OCI-M2 (cell line): ENCODE data around the gene FAM118A.
"Not testable (repeated sequence)": the region's sequence is repeated elsewhere in the genome, so short reads cannot be mapped to it uniquely, and the experiment has no call there.

Experiments
- DNase-seq: peaks from one replicate; lab custom pipeline; 2025; ENCODE audit not compliant: unreplicated experiment; lab: John Stamatoyannopoulos, UW

Gene FAM118A

DNA sequence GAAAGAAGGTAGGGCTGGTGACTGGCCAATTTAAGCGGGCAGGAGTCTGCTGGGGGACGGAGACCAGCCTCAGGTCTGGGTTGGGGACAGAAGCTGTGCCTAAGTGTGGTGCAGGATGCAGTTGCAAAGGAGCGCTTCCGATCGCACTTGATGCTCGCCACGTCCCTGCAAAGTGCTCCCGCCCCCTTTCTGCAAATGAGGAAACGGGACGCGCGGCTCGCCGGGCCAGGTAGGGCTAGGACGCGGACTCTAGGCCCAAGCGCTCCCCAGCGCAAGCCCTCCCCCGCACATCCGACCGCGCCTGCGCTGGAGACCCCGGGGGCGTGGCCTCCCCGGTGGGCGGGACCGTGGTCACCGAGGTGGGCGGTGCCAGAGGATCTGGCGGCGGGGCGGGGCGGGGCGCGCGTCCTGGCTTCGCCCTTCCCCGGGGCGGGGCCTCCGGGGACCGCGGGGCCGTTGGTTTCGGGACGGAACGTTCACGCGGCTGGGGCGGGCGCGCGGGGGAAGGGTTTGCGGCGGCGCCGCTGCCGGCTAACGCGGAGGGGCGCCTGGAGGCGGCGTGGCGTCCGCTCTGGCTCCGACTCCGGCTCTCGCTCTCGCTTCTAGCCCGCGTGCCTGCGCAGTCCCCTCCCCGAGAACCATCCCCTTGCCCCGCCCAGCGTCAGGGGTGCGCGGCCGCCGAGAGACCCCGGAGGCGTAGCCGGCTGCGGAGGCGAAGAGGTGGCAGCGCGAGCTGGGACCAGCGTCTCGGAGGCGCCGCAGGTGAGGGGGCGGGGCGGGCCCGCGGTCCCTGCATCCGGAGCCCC, at the start of gene FAM118A:
Gene FAM118A, plus strand, starts transcription at position 513 of the 806 bp plus-strand sequence. CDS start 12,446 bp downstream, outside the sequence.
- no peak for DNase-seq

DNA sequence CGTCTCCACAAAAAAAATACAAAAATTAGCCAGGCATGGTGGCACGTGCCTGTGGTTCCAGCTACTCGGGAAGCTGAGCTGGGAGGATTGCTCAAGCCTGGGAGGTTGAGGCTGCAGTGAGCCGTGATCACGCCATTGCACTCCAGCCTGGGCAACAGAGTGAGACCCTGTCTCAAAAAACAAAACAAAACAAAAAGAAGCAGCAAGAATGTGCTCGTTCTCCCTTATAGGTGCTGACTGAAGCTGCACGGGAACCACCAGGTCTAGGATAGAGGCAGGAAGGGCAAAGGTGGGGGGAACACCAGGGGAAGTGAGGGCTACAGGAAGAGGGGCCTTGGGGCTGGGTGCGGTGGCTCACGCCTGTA, 49.4 kb upstream of the FAM118A start:
- not testable (repeated sequence) for DNase-seq

DNA sequence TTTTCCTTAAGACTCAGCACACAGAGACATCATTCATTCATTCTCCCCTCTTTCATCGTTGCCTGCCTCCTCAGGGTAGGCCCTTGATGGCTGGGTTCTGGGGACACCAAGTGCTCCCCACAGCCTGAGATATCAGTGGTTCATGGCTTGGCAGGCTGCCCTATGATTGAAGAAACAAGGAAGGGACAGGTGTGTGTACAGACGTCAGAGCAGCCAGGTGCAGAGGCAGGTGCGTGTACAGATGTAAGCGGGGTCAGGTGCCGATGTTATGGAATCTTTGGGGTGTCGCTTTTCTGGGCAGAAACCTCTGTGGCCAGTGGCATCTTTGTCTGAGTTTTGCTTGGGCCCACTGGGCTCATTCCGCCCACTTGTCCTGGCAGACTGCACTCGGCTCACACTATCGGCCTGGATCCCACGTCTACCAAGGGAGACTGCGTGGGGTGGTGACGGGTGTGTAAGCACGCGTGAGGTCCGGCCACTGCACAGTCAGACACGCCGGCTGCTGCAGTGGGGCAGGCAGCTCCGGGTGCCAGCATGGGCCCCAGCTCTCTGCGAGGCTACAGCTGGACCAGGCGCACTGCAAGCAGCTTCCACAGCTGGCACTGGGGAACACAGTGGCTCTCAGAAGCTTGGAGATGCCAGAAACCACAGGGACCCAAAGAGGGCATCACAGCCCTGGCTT, 48.2 kb upstream of the FAM118A start:
- DNase-seq, result no peak

DNA sequence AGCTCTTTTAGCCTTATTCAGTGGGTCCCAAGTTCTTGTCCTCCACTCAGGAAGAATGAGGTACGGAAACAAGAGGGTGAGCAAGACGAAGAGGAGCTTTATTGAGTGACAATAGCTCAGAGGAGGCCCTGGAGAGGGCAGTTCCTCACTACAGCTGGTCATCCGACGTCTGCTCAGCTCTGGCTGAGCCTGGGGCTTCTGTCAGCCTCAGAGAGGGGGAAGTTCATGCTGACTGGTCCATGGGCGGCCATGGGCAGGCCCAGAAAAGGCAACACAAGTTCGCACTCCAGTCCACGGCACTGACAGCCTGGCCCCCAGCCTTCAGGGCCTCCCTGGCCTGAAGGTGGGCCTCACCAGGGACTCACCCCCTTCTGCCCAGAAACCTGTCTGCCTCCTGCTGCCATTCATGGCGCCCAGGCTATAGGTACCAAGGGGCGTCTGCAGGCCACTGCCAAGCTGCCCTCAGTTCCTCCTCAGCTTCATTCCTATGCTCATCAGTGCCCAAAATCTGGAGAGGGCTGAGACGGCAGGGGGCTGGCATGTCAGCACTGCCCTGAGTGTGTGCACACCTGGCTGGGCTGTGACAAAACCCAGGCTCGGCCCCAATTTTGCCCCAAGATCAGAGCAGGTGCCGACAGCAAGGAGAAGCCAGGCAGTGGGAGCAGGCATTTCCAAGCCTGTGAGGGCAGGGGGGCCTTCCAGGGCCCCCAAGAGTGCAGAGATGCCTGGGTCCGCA, 47.4 kb upstream of the FAM118A start:
- no peak for DNase-seq

DNA sequence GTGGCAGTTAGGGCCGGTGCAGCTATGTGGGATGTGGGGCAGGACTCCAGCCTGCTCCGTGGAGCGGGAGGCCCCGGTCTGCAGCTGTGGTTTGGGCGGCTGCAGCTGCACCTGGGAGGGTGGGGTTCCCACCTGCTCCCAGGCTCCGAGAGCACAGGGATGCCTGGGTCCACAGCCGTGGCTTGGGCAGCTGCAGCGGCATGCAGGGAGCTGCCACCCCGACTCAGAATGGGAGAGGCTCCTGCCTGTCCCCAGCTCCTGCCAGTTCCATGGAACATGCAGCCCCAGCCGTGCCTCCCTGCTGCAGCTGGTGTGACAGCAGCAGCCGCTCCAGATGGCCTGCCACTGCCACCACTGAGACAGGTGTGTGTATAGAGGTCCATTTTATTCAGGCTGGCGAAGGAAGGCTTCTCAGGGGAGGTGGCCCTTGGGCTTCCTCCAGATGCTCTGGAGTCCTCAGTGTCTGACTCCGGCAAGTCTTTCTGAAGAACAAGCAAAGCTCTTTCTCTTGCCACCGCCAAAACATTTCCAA, 46.7 kb upstream of the FAM118A start:
- no peak for DNase-seq

DNA sequence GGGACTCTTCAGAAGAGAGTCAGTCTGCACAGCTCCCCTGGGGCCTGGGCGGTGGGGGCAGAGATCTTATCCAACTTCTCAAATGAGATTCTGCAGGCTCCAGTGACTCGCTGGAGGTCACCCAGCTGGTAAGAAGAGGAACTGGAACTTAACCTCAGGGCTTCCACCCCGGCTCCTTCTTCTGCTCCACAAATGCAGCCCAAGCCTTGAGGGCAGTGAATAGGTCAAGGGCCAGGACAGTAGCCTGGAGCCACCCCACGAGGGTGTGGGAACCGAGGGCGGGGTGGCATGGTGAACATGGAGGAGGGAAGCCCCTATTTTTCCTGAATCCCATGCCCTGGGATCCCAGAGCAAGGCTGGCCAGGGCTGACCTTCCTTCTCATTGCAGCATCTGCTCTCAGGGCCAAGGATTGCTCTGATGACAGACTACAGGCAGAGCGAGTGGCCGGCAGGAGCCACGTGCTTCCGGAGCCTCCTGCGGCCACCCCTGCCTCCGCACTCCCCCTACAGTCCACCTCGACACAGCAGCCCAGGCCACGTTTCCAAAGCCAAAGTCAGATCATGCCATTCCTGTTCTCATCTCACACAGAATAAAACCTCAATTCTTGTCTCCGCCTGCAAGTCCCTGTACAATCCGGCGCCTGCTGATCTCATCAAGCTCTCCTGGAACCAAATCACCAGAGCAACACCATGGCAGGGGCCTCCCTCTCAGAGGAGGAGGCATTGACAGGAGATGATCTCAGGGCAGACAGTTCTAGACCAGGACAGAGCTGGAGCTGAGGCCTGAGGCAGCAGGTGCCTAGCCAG, 46.1 kb upstream of the FAM118A start:
- no peak for DNase-seq

DNA sequence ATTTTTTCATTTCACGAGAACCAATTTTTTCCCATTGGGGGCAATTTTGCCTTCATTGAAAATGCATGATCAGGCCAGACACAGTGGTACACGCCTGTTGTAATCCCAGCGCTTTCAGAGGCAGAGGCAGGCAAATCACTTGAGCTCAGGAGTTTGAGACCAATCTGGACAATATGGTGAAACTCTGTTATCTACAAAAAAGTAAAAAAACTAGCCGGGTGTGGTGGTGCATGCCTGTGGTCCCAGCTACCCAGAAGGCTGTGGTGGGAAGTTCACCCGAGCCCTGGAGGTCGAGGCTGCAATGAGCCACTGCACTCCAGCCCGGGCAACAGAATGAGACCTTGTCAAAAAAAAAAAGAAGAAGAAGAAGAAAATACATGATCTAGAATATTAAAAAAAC, 44.2 kb upstream of the FAM118A start:
- no peak for DNase-seq

DNA sequence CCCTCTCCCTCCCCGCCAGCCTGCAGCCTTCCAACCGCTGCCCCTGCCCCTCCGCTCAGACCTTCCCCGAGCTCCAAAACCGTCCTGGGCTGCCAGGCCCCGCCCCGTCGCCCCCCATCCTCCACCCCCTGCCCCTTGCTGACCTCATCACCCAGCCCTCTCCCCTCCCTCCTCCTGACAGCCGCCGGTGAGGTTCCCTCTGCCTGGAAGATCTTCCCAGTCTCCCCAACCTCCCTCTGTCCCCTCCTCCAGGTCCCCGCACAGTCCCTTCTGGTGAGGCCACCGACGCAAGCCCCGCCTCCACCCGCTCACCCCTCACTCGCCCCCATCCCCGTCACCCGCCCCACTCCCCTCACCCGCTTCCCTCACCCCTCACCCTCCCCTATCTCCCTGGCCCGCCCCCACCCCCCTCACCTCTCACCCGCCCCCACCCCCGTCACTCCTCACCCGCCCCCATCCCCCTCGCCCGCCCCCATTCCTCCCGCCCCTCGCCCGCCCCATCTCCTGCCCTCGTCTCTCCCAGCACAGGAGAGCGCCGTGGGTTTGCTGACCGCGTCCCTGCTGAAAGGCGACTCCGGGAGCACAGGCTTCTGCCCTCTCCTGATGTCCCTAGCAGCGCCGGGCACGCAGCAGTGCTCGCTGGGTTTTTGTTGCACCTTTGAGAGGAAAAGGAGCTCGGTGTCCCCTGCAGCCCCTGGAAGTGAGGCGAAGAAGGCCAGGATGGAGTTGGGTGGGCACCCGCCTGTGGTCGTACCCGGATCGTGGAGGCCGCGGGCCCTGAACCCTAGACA, 41.4 kb upstream of the FAM118A start:
- DNase-seq, result no peak

DNA sequence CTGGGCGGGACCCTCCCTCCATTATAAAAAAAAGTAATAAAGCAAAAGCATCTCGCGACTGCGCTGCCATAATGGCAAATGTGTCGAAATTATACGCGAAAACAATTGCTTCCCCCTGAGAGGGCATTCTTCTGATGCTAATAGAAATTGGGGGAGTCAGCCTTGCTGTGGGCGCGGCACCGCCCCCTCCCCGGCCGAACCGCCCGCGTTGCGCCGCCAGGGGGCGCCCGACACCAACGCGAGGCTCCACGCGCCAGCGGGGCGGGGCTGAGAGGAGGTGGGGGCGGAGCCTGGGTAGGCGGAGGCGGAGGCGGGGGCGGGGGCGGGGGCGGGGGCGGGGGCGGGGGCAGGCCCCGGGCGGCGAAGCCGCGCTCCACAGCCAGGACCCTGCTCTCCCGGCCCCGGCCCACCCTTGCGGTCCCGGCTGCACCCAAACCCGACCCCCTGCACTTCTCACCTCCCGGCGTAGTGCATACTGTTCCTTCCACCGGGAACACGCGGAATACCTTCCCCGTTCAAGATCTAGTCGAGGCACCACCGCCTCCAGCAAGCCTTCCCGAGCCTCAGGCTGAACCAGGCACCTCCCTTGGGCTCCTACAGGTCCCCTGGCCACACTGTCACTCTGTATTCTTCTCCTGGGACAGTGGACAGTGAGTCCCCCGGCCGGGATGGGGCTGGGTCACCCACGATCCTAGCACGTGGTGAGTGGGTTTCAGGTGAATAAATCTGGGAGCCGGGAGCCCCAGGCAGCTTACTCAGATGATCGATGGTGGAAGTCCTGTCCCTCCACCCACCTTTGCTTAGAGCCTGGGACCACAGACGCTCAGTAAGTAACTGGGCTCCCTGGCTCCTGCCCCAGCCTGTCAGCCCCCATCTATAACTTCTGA, 40.5 kb upstream of the FAM118A start:
- no peak for DNase-seq

DNA sequence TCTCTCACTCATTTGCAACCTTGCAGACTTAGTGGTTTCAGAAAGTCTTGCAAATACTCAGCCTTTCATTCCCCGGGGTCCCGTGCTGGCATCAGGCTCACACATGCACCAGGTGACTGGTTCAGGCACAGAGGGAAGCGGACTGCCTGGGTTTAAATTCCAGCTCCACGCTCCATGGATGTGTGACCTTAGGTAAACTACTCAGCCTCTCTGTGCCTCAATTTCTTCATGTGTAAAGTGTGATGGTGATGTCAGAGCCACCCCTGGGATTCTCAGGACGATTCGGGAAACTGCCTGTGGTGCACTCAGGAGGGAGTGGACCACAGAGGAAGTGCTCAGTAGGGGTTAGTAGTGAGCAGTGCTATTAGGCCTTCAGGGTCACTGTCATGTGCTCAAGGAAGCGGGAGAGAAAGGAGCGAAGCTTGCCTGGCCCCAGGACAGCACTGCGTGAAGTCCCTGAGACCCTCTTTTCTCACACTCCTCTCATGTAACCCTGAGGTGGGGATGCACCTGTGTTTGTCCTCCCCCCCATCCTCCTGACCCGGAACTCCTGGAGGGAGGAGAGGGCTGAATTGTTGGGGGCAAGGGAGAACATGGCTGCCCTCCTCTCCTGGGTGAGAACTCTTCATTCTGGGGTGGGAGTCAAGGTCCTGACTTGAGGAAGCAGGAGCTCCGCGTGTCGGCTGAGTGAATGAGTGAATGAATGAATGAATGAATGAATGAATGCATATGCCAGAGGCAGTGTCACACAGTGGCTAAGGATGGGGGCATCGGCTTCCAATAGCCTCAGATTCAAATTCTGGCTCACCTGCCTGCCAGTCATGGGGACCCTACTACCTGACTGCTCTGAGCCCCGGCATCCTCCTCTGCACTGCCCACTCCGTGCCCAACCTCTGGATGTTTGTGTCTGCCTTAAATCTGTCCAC, 39.4 kb upstream of the FAM118A start:
- no peak for DNase-seq

DNA sequence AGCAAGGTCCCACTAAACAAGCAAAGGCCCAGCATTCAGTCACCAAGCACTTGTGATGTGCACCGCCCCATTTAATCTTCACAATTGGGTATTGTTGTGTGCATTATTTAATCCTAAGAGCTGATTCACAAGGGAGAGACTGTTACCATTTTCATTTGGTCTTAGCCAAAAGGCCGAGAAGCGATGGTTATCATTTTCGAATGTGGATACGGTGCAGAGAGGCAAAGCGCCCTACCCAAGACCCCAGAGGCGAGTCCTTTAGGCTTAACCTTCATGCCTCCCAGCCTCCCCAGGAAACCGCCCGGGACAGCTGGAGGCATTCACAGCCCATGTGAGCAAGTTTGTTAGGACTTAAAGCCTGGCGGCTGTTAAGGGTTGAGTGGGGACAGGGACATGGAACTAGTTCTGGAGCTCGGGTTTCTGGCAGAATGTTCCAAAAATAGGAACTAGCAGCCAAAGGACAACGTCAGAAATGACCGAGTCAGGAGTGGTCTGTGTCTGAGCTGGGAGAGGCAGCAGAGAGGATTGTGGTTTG, 38.0 kb upstream of the FAM118A start:
- DNase-seq, result no peak

DNA sequence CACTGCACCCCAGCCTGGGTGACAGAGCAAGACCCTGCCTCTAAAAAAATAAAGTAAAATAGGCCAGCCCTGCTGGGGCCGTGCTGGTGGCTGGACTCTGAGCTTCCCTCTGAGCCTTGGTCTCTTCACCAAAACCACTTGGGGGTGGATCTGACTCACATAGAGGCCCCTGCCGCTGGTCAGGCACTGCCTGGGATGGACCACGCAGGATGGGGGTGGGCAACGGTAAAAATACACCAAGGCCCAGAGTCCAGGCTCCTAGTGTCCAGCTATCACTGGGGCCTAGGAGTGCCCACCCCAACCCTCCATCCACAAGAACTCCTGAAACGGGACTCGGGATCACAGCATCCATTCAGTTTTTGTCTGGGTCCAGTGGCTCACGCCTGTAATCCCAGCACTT, 37.2 kb upstream of the FAM118A start:
- no peak for DNase-seq

DNA sequence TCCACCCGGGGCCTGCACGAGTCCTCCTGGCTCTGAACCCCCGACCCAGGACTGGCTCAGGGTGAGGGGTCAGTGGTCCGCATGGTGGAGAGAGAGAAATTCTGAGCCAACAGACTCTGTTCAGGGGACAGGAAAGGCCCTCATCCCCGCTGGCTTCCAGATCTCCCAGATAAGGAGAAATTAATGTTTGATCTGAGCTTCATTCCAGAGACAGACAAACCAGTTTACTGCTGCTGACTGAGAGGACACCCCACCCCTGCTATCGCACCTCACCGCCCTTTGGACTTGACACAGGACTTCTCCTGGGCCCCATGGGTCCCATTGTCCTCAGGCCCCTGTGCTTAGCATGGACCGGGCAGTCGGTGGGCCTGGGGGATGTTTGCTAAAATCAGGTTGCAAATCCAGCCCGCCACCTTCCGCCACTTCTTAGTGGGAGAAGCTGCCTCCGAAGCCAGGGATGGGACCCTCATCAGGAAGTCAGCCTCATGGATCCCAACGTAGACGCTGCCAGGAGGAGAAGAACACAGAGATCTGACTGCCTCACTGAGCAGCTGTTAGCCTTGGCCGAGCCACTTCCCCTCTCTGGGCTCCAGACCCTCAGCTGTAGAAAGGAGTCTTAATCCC, 36.2 kb upstream of the FAM118A start:
- DNase-seq, result no peak

DNA sequence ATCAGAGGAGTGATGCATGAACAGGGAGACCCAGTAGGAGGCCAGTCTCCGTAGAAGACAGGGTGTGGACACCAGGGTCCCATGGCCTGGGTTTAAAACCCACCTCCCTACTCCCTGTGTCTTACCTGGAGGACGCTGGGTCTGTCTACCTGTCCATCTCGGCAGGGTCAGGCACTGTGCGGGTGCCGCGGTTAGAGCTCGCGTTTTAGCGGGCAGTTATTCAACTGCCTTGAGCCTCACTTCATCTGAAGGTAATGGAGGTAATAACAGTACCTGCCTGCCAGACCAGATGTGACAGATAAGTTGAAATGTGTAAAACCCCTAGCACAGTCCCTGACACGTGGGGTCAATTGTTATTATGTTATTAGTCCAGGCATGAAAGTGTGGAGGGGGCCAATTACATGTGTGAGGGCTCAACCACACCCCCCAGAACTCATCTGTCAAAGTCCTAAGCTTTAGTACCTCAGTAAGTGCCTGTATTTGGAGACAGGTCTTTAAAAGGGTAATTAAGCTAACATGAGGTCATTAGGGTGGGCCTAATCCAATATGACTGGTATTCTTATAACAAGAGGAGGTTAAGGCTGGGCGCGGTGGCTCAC, 33.1 kb upstream of the FAM118A start:
- no peak for DNase-seq

DNA sequence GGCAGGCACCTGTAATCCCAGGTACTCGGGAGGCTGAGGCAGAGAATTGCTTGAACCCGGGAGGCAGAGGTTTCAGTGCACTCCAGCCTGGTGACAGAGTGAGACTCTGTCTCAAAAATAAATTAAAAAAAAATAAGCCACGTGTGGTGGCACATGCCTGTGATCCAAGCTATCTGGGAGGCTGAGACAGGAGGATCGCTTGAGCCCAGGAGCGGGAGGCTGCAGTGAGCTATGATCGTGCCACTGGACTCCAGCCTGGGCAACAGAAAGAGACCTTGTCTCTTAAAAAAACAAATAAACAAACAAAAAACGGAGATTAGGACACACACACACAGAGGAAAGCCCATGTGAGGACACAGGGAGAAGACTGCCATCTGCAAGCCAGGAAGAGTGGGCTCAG, 32.0 kb upstream of the FAM118A start:
- not testable (repeated sequence) for DNase-seq

DNA sequence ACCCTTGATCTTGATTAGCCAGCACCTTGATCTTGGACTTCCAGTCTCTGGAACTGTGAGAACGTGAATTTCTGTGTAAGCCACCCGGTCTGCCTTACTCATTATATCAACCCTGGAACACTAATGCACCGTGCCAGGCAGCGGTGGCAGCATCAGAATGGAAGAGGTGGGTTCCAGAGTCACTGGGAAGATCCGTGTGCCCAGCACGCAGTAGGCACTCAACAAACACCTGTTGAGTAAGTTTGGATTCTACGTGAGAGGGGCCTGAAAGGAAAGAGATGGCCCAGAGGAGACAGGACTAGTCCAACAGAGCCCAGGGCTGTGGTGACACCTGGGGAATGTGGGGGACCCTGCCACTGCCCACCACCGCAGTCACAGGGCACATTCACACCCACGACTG, 31.6 kb upstream of the FAM118A start:
- DNase-seq, result no peak

DNA sequence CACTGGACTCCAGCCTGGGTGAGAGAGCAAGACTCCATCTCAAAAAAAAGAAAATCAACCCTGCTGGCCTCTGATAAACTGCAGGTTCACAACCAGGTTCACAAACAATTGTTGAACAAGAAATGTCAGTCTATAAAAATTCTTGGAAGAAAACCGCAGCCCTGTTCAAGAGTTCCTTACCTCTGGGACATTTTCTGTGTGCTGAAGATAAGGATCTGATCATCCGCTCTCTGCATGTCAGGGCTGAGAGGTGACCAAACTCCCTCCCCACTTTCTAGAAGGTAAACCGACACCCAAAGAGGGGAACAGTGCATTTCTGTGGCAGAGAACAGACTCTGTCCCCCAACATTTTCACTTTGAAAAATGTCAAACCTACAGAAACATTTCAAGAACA, 29.1 kb upstream of the FAM118A start:
- DNase-seq, result no peak
